AG10803 (cell line): ENCODE data around the gene CDCP1.
"Not testable (repeated sequence)": the region's sequence is repeated elsewhere in the genome, so short reads cannot be mapped to it uniquely, and the experiment has no call there.

Experiments
- DNase-seq: peaks from one replicate; pipeline ENCODE4 v3.0.0; 2010; ENCODE audit warnings: low read depth
- H3K4me3 ChIP-seq: 2 replicates; pipeline ENCODE4 v1.5.1; 2011; ENCODE audit warnings: mild to moderate bottlenecking, low read length, control low read depth
- CTCF ChIP-seq: conservative IDR thresholded peaks from 2 replicates; pipeline ENCODE4 v1.5.1; 2011; ENCODE audit warnings: mild to moderate bottlenecking, low read length, control low read depth, inconsistent platforms

The CDCP1 gene

GRCh38 chr3:45145223-45145622 lies 955 bp downstream of the CDCP1 start:
- TF ChIP-seq CTCF: no peak
- DNase-seq: no peak
- H3K4me3 ChIP-seq: peak overlapping the region; percentile 70

- TF ChIP-seq CTCF: no peak
- no peak for DNase-seq
- H3K4me3 ChIP-seq: no peak overlapping the region
Measured at GRCh38 chr3:45143673-45144671, 2.2 kb downstream of the CDCP1 start.

- DNase-seq, H3K4me3 ChIP-seq: not testable (repeated sequence)
Measured at GRCh38 chr3:45140770-45141155, 5.4 kb downstream of the CDCP1 start.

- H3K4me3 ChIP-seq: no peak overlapping the region
- peak; percentile 61 for DNase-seq
- TF ChIP-seq CTCF: no peak
Measured at GRCh38 chr3:45140141-45140769, 5.9 kb downstream of the CDCP1 start.

GRCh38 chr3:45139372-45140140 lies 6.6 kb downstream of the CDCP1 start:
- no peak for TF ChIP-seq CTCF
- no peak overlapping the region for H3K4me3 ChIP-seq
- no peak for DNase-seq

- DNase-seq: peak; percentile 77
- TF ChIP-seq CTCF: no peak
- H3K4me3 ChIP-seq: no peak overlapping the region
Measured at GRCh38 chr3:45137656-45138181, 8.5 kb downstream of the CDCP1 start.

- DNase-seq: no peak
- no peak for TF ChIP-seq CTCF
- H3K4me3 ChIP-seq: no peak overlapping the region
Measured at GRCh38 chr3:45135959-45136358, 10.2 kb downstream of the CDCP1 start.
